PC-3 (cell line): Measurements from ENCODE around the gene DYSF.

ENCODE experiments used
- CTCF ChIP-seq: fragments of 300-600 bp; sonication (generic); conservative IDR thresholded peaks from 2 replicates; pipeline ENCODE4 v1.5.1; 2017; ENCODE audit warnings: antibody characterized with exemption, low read depth, mild to moderate bottlenecking, low read length
- EZH2 ChIP-seq: fragments of 300-600 bp; sonication (generic); IDR thresholded peaks from one replicate; pipeline ENCODE4 v1.6.1; 2017; ENCODE audit warnings: antibody characterized with exemption, mild to moderate bottlenecking, low read length; ENCODE audit not compliant: unreplicated experiment
- EZH2phosphoT487 ChIP-seq: fragments of 300-600 bp; sonication (generic); IDR thresholded peaks from 2 replicates; pipeline ENCODE4 v1.6.1; 2018; ENCODE audit warnings: mild to moderate bottlenecking, antibody characterized with exemption, low read length, borderline replicate concordance

GRCh38 chr2:71620116-71620515 lies 166.8 kb downstream of the DYSF start:
- no peak for TF ChIP-seq CTCF
- TF ChIP-seq EZH2: no peak
- TF ChIP-seq EZH2phosphoT487: no peak
